Right ventricle myocardium superior (tissue), 1 donor: Measurements from ENCODE around the gene SMC3. TPM values are rescaled to one million over a fixed set of nuclear protein-coding genes. Genes with fewer than 3 reads are reported as not detected.

ENCODE experiments used
- ATAC-seq: fragments of 200-7000 bp; cut with Tn5 transposase; one replicate; pipeline ENCODE4 v1.9.1; 2020; ENCODE audit warnings: mild to moderate bottlenecking; ENCODE audit not compliant: poor library complexity
- DNase-seq: peaks from one replicate; pipeline ENCODE4 v3.0.0-alpha.2; 2020
- intact Hi-C: fragments of 100-400 bp; cut with DNase I; formaldehyde crosslinking; loops from one replicate; pipeline ENCODE4 v1.11.2; 2022
- total RNA-seq: library from RNA; stranded (reverse); fragmentation: NEBNext Ultra II Directional; extraction: Animal tissue kit (Norgen Biotek cat#: 25700); gene quantifications from one replicate; pipeline ENCODE4 v1.2.1, GENCODE V29; 2021
- donor health status: DM: no; HTN: yes; CAD: no; lungs with severe emphysema.

Gene SMC3
- total RNA-seq, 1 donor from 2014 or later: 20.3 TPM

GRCh38 chr10:110539091-110539490 lies 28.4 kb upstream of the SMC3 start:
- no peak for ATAC-seq
- no peak for DNase-seq
- intact Hi-C loops: no loop called here

- ATAC-seq (no peak), DNase-seq (no peak)
- intact Hi-C loops: no loop called here
These were observed 27.5 kb upstream of the SMC3 start for GRCh38 chr10:110540031-110540430.

DNA sequence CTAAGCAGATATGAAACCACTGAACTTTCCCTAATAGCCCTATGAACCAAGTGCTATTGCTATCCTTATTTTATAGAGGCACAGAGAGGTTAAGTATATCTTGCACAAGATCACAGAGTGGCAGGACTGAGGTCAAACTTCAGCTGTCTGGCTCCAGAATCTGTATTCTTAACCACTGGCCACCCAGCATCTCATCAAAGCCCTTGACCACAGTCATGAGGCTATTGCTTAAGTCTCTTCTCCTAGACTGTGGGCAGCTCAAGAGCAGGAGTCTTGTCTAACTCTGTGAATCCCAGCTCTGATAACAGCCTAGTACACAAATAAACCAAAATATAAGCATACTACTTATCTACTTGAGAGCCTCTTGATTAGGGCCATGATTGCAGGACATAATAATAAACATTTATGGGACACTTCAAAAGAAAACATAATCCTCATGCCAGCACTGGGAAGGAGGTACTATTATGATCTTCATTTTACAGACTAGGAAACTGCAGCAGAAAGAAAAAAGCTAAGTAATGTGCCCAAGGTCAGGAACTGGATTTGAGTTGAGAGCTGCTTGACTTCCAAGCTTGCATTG lies 22.4 kb upstream of the SMC3 start:
- DNase-seq (no peak), ATAC-seq (no peak)
- intact Hi-C loops: loop anchor here (5.0 kb wide), 1 partner anchor 233 kb away; no protein-coding TSS in a partner anchor

DNA sequence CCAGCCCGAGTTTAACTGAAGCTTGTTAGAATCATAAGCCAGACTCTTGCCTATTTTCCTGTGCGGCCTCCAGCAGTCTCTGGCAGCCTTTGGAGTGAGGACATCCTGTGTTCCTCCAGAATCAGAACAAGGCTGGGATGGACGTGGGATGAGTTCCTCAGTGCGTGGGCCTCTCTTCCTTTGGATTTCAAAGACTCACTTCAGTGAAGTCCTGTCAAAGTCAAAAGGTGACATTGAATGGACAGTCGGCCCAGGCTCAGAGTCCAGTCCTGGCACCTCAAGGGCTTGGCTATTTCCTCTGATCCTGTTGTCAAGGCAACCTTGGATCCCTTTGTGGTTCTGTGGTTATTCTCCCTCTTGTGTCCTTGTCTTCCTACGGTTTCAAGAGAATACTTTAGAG lies 21.4 kb upstream of the SMC3 start:
- ATAC-seq (no peak), DNase-seq (no peak)
- intact Hi-C loops: loop anchor here (5.0 kb wide), 1 partner anchor 234 kb away; no protein-coding TSS in a partner anchor

GRCh38 chr10:110546499-110547110 lies 20.9 kb upstream of the SMC3 start:
- no peak for DNase-seq
- intact Hi-C loops: loop anchor here (5.0 kb wide), 1 partner anchor 234 kb away; no protein-coding TSS in a partner anchor
- ATAC-seq: no peak

- intact Hi-C loops: loop anchor here (5.0 kb wide), 1 partner anchor 235 kb away; no protein-coding TSS in a partner anchor
- ATAC-seq: peak; percentile 74
- no peak for DNase-seq
These were observed 20.2 kb upstream of the SMC3 start for GRCh38 chr10:110547139-110547761.

DNA sequence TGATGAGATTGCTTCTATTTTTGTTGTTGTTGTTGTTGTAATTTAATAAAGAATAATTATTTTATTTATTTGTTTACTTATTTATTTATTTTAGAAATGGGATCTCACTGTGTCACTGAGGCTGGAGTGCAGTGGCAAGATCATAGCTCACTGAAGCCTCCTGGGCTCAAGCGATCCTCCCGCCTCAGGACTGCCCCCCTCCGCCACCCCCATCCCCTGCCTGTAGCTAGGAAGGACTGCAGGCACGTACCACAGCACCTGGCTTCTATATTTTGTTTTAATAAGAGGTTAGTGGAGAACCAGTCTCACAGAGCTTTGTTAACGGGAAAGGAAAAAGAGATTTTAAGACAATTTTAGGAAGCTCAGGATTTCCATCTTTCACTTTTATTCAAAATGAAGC lies 19.5 kb upstream of the SMC3 start:
- no peak for DNase-seq
- no peak for ATAC-seq
- intact Hi-C loops: loop anchor here (5.0 kb wide), 1 partner anchor 236 kb away; no protein-coding TSS in a partner anchor

- DNase-seq (no peak), ATAC-seq (no peak)
- intact Hi-C loops: loop anchor here (5.0 kb wide), 1 partner anchor 237 kb away; no protein-coding TSS in a partner anchor
These were observed 18.3 kb upstream of the SMC3 start for GRCh38 chr10:110549211-110549610.

DNA sequence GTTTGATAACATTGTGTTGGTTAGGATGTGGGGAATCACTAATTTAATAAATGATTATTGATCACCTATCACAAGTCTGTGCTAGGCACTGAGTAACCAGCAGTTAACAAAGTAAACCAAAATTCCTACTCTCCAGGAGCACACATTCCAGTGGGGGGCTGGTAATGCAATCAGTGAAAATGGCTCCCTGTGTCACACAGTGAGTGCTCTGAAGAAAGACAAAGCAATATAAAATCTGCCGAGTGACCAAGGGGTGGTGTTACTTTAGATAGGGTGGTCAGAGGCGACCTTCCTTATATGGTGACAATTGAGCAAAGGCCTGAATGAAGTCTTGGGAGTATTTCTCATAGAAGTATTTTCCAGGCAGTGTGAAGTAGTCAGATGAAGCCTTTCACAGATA lies 13.6 kb upstream of the SMC3 start:
- no peak for ATAC-seq
- intact Hi-C loops: no loop called here

GRCh38 chr10:110556296-110556695 lies 11.2 kb upstream of the SMC3 start:
- intact Hi-C loops: no loop called here
- ATAC-seq (no peak), DNase-seq (no peak)

More for the DNA sequence above, 13.6 kb upstream of the SMC3 start:
- no peak for DNase-seq

GRCh38 chr10:110556969-110557601 lies 10.4 kb upstream of the SMC3 start:
- DNase-seq: peak; percentile 46
- peak; percentile 73 for ATAC-seq
- intact Hi-C loops: no loop called here

DNA sequence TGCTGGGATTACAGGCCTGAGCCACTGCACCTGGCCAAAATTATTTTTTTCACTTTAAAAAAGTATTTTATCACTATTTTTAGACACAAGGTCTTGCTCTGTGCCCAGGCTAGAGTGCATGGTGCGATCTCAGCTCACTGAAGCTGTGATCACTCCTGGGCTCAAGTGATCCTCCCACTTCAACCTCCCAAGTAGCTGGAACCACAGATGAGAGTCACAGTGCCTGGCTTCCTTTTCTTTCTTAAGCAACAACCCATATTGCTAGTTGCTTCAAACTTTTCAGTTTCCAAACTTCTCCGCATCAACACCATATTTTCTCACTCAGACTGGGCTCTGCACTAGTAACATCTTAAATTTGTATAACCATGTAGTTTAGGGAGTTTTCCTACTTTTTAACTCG lies 9.5 kb upstream of the SMC3 start:
- intact Hi-C loops: no loop called here
- ATAC-seq: no peak
- no peak for DNase-seq

DNA sequence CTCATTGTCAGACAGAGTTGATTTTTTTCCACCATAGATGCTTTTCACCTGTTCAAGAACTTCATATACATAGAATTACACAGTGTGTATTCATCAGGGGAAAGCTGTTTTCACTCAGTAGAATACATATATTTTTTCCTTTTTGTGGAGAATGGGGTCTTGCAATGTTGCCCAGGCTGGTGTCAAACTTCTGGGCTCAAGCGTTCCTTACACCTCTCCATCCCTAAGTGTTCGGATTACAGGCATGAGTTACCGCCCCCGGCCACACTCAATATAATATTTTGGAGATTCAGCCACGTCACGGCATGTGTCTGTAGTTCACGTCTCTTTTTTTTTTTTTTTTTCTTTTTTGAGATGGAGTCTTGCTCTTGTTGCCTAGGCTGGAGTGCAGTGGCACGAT lies 7.5 kb upstream of the SMC3 start:
- DNase-seq: no peak
- no peak for ATAC-seq

GRCh38 chr10:110561292-110561691 lies 6.2 kb upstream of the SMC3 start:
- DNase-seq (no peak), ATAC-seq (no peak)
- intact Hi-C loops: no loop called here

More for the DNA sequence above, 7.5 kb upstream of the SMC3 start:
- intact Hi-C loops: no loop called here

DNA sequence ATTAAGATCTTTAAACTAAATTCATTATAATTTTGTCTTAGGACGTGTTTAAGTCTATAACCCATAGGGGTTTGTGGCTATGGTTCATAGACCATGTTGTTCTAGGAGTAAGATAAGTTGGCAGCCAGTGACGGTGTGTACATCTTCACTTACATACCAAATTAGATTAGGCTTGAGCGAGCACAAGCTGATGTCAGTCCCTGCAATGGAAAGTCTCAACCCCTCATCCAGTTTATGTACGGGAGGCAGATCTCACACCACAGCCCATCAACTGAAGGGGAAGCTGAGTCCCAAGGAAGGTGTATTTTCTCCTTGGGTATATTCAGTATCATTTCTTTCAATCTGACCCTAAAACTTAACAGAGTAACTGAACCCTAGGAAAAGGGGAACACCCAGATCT lies 5.1 kb upstream of the SMC3 start:
- ATAC-seq (no peak), DNase-seq (no peak)
- intact Hi-C loops: no loop called here

- intact Hi-C loops: no loop called here
- ATAC-seq (no peak), DNase-seq (no peak)
These were observed 4.4 kb upstream of the SMC3 start for GRCh38 chr10:110563132-110563531.

DNA sequence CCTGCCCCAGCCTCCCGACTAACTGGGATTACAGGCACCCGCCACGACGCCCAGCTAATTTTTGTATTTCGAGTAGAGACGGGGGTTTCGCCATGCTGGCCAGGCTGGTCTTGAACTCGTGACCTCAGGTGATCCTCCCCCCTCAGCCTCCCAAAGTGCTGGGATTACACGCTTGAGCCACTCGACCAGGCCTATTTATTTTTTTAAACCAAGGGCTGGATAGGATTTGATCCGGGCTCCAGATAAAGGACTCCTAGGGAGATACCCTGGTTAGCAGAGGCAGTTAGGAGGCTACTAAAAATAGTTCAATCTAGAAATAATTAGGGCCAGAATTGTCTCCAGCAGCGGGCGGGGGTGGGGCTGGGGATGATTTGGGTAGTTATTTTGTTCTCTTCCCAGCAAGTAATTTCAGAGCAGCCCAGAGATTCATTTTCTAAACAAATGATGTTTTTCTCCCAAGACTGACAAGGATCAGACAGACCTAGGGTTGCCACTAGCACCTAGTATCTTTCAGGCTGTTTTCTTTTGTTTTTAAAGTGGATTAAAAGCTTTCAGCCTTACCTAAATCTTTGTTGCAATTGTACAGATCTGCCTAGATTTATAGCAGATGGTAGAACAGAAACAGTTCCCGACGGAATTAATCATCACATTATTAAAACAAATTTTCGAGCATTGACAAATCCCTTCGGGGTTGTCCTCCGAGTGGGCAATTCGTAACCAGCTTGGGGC lies 859 bp upstream of the SMC3 start:
- DNase-seq (no peak), ATAC-seq (no peak)
- intact Hi-C loops: no loop called here

DNA sequence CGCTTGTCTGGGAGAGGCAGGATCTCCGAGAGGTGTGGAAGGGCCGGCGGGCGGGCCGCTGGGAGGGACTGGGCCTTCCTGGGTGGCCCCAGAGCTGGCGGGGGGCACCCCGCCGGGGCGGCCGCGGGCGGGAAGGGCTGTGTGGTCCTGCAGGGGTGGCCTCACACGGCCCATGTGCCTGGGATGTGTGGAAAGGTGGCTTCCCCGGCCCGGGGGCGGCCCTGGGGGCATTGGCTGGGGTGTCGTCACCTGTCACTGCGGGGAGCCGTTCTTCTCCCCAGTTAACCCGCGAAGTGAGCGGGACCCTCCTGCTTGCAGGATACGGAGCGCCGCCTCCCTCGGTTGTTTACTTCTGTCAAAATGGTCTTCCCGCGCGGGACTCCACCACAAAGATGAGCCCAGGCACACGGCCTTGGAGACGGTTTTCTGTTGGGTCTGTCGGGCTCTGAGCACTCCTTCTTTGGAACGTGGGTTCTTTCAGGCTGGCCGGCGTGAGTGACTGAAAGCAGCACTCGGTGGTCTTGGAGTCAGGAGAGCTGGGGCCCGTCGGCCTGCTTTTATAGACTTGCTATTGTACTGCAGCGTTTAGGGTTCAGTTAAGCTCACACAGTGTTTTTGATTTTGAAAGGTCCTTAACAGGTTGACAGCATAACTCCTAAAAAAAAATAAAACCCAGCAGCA lies 700 bp downstream of the SMC3 start:
- DNase-seq (peak; percentile 46), ATAC-seq (peak; percentile 54)
- intact Hi-C loops: no loop called here
